Stimulated activated CD4-positive, alpha-beta T cell treated with anti-CD3 and anti-CD28 coated beads, Interleukin-1b, Interleukin-23, amount 100 ng/mL, for 48 hours (primary cell): ENCODE results near the gene PROSER3.

ENCODE experiments used
- DNase-seq: peaks from one replicate; pipeline ENCODE4 v3.0.0-alpha.2; 2020

Gene PROSER3

GRCh38 chr19:35757749-35758608 is at the start of gene PROSER3:
TSS of gene PROSER3 (plus strand) at chr19:35758176. CDS start at chr19:35758216, 40 bp downstream.
- peak; percentile 99 for DNase-seq

- DNase-seq = no peak
Measured at GRCh38 chr19:35708391-35708790, 49.6 kb upstream of the PROSER3 start.

GRCh38 chr19:35710784-35711723 is 46.9 kb upstream of the PROSER3 start:
- DNase-seq = peak; percentile 84

GRCh38 chr19:35712567-35713505 is 45.1 kb upstream of the PROSER3 start:
- peak; percentile 92 for DNase-seq

- no peak for DNase-seq
Measured at GRCh38 chr19:35713506-35713850, 44.5 kb upstream of the PROSER3 start.

GRCh38 chr19:35713904-35714495 is 44.0 kb upstream of the PROSER3 start:
- no peak for DNase-seq

- DNase-seq = peak; percentile 58
Measured at GRCh38 chr19:35714601-35715354, 43.2 kb upstream of the PROSER3 start.

- DNase-seq = no peak
Measured at GRCh38 chr19:35715355-35715809, 42.6 kb upstream of the PROSER3 start.

- DNase-seq = no peak
Measured at GRCh38 chr19:35715981-35716800, 41.8 kb upstream of the PROSER3 start.

- DNase-seq = peak; percentile 97
Measured at GRCh38 chr19:35716801-35717664, 40.9 kb upstream of the PROSER3 start.

- DNase-seq = no peak
Measured at GRCh38 chr19:35717665-35718344, 40.2 kb upstream of the PROSER3 start, which contains the start of gene KMT2B. TSS of gene KMT2B (plus strand) at chr19:35718003. CDS start at chr19:35718019, 16 bp downstream.

- DNase-seq = peak; percentile 72
Measured at GRCh38 chr19:35718345-35719041, 39.5 kb upstream of the PROSER3 start.

GRCh38 chr19:35719402-35720162 is 38.4 kb upstream of the PROSER3 start:
- DNase-seq = no peak

GRCh38 chr19:35720163-35720524 is 37.8 kb upstream of the PROSER3 start:
- DNase-seq = no peak

- no peak for DNase-seq
Measured at GRCh38 chr19:35720648-35721047, 37.3 kb upstream of the PROSER3 start.

- DNase-seq = no peak
Measured at GRCh38 chr19:35721374-35721773, 36.6 kb upstream of the PROSER3 start.

- DNase-seq = no peak
Measured at GRCh38 chr19:35722461-35722860, 35.5 kb upstream of the PROSER3 start.
